ENCODE measurements around the gene TCFL5.
"Not testable (repeated sequence)": the region's sequence is repeated elsewhere in the genome, so short reads cannot be mapped to it uniquely, and the experiment has no call there.

Gene TCFL5

GRCh38 chr20:62852841-62853240 lies 8.8 kb downstream of the TCFL5 start:
- no peak for DNase-seq

DNA sequence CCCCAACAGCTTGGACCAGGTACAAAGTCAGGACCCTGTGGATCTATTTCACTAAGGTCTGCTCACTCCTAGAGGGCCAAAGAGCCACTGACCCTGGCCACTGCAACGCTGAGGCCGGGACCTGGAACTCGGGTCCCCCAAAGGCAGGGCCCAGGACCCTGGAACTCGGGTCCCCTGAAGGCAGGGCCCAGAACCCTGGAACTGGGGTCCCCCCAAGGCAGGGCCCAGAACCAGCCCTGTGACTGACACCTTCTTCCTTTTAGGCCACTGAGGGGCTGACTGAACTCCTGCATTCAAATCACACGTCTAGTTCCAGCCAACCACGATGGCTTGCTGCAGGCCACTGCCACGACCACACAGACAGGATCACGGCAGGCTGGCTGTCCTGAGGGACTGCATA lies 9.4 kb downstream of the TCFL5 start:
- DNase-seq: no peak

DNA sequence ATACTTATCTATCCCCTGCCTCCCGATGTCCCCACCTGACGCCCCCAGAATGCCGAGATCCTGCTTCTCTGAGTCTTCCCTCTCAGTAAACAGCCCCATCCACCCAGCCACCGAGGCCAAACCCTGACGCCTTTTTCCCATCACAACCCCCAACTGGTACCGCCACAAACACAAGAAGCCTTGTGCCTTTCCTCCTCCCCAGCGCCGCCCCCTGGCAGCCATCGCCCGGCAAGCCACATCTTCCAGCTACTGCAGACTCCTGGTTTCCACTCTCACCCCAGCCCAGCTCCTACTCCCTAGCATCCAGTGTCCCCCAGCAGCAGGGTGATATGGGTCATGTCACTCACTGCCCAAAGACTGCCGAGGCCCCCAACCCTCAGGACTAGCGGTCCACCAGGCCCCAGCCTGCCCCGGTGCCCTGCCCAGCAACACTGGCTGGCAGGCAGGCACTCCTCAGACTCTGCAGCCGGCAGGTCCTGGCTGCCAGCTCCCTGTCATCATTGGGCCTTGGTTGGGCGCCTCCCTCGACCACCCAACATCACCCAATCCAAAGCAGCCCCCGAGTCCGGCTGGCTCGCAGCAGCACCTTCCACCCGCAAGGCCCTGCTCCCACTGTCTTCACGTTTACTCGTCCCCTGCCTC lies 11.2 kb downstream of the TCFL5 start:
- no peak for DNase-seq

GRCh38 chr20:62849431-62849830 lies 12.2 kb downstream of the TCFL5 start:
- DNase-seq: no peak

DNA sequence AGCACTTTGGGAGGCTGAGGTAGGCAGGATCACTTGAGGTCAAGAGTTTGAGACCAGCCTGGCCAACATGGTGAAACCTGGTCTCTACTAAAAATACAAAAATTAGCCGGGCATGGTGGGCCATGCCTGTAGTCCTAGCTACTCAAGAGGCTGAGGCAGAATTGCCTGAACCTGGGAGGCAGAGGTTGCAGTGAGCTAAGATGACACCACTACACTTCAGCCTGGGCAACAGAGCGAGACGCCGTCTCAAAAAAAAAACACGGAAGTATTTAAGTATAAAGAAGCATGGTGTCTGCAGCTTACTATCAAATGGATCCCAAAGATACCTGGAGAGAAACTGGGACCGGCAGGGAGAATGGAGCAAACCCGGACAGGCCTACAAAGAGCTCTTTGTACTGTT lies 12.7 kb downstream of the TCFL5 start:
- not testable (repeated sequence) for DNase-seq

GRCh38 chr20:62846166-62846890 lies 15.3 kb downstream of the TCFL5 start:
- peak; percentile 57 for DNase-seq

- DNase-seq: no peak
Measured at GRCh38 chr20:62845416-62846160, 16.0 kb downstream of the TCFL5 start.

DNA sequence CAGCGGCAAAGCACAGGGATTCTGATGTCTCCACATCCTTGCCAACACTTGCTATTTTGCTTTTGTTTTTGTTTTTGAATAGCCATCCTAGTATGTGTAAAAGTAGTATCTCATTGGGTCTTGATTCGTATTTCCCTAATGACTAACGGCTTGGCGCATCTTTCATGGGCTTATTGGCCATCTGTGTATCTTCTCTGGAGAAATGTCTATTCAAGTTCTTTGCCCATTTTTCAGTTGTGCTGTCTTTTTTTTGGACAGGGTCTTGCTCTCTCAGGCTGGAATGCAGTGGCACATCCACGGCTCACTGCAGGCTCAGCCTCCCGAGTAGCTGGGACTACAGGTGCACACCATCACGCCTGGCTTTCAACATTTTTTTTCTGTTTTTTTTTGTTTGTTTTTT lies 17.4 kb downstream of the TCFL5 start:
- no peak for DNase-seq

DNA sequence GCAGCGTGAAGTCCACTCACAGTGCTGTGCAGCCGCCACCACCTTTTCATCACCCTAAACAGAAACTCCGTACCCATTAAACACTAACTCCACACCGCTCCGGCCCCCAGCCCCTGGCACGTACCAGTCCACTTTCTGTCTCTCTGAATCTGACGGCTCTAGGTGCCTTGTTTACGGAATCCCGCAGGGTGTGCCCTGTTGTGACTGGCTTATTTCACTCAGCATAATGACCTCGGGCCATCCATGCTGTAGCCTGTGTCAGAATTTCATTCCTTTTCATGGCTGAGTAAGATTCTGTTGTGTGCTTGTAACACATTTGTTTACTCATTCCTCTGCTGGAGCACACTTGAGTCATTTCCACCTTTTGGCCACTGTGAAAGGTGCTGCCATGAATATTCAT lies 18.0 kb downstream of the TCFL5 start:
- DNase-seq: no peak

GRCh38 chr20:62841705-62842212 lies 19.9 kb downstream of the TCFL5 start:
- DNase-seq: no peak

DNA sequence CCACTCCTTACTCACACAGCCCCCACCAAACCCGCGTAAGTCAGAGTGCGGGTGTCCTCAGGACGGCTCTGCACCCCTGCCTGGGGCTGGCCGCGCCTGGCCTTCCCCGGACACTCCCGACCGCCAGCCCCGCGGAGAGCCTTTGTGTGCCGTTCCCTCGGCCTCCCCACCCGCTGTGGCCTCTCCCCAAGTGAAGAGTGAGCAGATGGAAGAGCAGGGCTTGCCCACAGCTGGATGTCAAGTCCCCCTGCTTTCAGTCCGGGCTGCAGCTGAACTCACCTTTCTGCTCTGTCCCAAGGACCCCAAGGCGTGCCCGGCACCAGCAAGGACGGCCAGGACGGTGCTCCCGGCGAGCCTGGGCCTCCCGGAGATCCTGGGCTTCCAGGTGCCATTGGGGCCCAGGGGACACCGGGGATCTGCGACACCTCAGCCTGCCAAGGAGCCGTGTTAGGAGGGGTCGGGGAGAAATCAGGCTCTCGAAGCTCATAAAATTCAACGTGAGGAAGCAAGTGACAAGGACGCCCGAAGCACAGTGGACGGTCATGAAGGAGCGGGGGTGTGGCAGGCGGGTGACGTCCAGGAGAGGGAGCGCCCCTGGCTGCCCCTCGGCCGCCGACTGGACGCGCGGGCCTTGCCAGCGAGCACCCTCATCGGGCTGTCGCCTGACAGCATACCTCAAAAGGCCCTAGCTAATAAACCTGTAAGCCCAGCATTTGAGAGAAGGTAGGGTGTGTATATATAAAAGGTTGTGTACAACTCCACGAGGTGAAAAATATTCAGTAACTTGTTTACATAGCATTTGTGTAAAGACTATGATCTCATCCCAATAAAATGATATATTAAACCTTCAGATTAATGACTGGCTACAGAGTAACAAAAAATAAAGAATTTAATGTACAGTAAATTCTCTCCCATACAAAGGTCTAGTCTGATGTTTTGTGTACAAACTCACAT lies 21.1 kb downstream of the TCFL5 start:
- DNase-seq: no peak

DNA sequence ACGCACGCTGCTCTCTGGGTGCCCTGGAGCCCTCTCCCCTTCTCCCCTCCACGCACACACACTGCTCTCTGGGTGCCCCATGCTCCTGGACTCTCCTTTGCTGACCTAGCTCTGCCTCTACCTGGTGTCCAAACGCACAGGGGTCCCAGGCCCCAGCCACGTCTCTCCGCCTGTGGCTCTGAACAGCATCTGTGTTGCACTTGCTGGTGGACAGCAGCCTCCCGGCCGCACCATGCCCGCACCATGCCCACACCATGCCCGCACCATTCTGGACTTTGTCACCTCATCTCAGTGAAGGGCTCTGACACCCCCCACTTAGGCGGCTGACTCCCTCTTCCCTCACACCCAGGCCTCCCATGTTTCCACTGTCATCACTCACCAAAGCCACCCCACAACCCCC lies 21.8 kb downstream of the TCFL5 start:
- no peak for DNase-seq

DNA sequence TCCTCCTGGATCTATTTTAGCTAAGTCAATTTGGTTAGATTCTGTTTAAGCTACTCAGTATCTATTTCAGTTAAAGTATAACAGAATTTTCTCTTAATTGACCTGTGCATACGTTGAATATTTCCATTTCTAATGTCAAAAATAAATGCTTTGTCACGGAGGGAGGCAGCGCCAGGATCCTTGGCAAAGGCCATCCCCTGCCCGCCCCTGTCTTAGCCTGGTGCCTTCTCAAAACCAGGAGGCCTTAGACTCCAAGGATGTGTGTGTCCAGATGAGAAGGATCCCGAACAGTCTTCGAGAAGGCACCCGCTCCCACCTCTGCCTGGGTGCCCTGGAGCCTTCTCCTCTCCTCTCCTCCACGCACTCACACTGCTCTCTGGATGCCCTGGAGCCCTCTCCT lies 22.4 kb downstream of the TCFL5 start:
- no peak for DNase-seq

DNA sequence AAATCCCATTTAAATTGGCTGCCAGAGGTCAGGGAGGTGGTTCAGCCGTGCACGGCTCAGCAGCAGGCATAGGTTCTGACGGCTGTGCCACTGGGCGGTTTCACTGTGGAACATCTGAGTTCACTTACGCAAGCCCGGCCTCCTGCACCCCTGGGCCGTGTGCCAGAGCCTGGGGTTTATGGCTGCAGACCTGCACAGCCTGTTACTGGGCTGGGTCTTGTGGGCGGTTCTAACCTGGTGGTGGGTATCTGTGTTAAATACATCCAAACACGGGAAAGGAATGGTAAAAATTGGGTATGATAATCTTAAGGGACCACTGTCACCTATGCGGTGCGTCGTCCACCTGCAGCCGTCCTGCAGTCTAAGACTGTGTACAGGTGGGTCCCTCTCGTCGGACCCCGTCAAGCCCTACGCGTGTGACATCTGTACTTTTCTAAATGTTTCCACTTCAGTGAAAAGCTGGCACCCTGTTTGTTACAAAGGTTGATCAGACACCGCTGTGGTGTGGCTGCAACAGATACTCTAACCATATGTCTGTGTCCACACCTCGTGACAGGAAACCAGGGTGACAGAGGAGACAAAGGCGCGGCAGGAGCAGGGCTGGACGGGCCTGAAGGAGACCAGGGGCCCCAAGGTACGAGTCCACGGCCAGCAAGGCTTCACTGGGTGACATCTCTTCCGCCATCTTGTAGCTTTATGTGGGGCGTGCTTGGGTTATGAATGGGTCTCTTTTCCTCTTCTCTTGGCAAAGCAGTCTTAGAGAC lies 23.3 kb downstream of the TCFL5 start:
- DNase-seq: no peak

- no peak for DNase-seq
Measured at GRCh38 chr20:62837790-62838127, 23.9 kb downstream of the TCFL5 start.

DNA sequence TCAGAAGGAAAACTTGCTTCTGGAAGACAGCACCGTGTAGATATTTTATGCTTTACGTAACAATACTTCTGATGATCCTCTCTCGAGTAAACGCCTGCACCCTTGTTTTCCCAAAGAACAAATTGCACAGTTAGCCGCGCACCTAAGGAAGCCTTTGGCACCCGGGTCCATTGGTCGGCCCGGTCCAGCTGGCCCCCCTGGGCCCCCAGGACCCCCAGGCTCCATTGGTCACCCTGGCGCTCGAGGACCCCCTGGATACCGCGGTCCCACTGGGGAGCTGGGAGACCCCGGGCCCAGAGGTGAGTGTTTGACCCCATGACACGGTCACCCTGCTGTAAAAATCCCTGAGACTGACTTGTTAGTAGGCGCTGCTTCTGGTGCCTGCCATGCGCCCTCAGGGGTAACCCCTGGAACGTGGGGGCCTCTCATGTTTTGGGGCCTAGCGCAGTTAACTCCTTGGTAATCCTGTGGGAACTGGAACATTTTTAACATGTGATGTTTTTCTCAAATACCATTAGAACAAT lies 24.6 kb downstream of the TCFL5 start:
- DNase-seq: no peak

DNA sequence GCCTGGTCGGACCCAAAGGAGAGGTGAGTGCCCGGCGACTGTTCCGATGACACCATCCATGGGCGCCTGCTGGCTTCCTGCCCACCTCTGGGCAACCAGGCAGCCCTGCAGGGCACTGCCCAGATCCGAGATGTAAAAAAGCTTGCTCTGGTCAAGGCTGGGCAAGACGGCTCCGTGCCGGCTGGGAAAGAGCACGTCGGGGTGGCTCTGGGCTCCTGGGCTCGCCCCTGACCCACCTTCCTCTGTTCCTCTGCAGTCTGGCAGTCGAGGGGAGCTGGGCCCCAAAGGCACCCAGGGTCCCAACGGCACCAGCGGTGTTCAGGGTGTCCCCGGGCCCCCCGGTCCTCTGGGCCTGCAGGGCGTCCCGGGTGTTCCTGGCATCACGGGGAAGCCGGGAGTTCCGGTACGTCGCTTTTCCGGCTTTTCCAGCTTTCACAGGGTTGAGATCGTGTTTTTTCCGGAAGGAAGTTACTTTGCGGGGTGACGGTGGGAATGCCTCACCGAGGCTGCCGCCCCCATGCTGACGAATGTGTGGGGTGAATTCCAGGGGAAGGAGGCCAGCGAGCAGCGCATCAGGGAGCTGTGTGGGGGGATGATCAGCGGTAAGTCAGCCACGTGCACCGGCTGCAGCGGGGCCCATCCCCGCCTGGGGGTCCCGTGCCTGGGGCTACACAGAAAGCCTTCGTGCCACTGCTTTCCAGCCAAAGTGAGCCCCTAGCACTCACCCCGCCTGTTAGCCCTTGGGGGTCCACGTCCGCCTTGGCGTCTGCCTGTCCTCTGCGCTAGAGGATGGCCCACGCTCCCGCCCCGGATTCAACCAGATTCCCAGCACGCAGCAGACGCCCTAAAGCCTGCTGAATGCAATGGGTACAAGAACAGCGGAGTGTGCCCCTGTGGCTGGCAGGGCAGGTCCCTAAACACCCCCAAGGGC lies 25.4 kb downstream of the TCFL5 start:
- no peak for DNase-seq

DNA sequence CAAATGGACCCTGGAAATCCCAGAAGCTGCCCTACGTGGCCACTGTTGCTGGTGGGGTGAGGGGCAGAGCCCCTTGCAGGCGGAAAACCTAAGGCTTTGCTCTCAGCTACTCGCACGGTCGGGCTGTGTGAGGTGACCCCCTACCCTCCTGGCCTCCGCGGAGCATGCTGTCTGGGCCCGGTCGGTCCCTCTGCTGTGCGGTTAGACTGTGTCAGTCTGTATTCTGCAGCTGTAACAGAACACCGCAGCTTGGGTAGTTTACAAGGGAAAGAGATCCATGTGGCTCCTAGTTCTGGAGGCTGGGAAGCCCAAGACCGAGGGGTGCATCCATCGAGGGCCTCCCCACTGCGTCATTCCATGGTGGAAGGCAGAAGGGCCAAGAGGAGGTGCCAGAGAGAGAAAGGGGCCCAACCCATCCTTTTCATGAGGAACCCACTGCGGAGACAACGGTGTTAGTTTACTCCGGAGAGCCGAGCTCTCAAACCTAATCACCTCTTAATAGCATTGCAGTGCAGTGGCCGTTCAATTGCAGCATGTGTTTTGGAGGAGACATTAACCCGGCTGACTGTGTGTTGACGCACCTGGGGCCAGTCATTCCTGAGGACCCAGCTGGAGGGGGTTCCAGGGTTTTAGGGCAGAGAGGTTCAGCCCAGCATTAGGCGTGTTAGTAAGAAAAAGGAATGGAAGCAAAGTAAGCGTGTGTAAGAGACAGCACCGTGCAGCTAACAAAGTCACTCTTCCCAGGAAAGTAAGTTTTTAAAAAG lies 26.5 kb downstream of the TCFL5 start:
- DNase-seq: no peak

- DNase-seq: no peak
Measured at GRCh38 chr20:62832951-62833391, 28.7 kb downstream of the TCFL5 start.

Data from eye (tissue), 1 donor.